Panc1 (cell line): Measurements from ENCODE around the gene TRAPPC6A. TPM values are rescaled to one million over a fixed set of nuclear protein-coding genes. Genes with fewer than 3 reads are reported as not detected.

Experiments
- ATAC-seq: fragments of 200-7000 bp; cut with Tn5 transposase; 2 replicates; pipeline ENCODE4 v1.9.1; 2020; ENCODE audit warnings: mild to moderate bottlenecking, moderate library complexity
- BruUV-seq: library from RNA; stranded (reverse); fragments of 400-500 nt; replicated peaks from 2 replicates; lab custom pipeline; 2021; lab: Mats Ljungman, UMichigan
- CTCF ChIA-PET: fragments of 300-600 bp; sonication (Branson Sonifier 250); formaldehyde crosslinking; loops from one replicate; lab custom pipeline; 2022; ENCODE audit warnings: antibody characterized with exemption; lab: Charles Lee
- POLR2A ChIA-PET: fragments of 300-600 bp; sonication (Branson Sonifier 250); formaldehyde crosslinking; loops from one replicate; lab custom pipeline; 2022; ENCODE audit warnings: antibody characterized with exemption; lab: Charles Lee
- DNase-seq: peaks from one replicate; pipeline ENCODE4 v3.0.0-alpha.2; 2010; ENCODE audit warnings: low read depth, low spot score
- H3K27ac ChIP-seq: 2 replicates; pipeline ENCODE4 v1.5.1; 2011; ENCODE audit warnings: mild to moderate bottlenecking, low read length, inconsistent platforms
- H3K27me3 ChIP-seq: fragments of 200-500 bp; sonication (Bioruptor generic); 2 replicates; pipeline ENCODE4 v1.6.0; 2014; ENCODE audit warnings: low read length, inconsistent platforms; ENCODE audit not compliant: control insufficient read depth, insufficient read depth
- H3K36me3 ChIP-seq: fragments of 200-500 bp; sonication (Bioruptor generic); 2 replicates; pipeline ENCODE4 v1.5.1; 2014; ENCODE audit warnings: inconsistent platforms, mild to moderate bottlenecking, low read length, moderate library complexity; ENCODE audit not compliant: control insufficient read depth, insufficient read depth
- H3K4me1 ChIP-seq: 2 replicates; pipeline ENCODE4 v1.5.1; 2011; ENCODE audit warnings: inconsistent platforms, mild to moderate bottlenecking, low read length, moderate library complexity; ENCODE audit not compliant: control insufficient read depth, insufficient read depth
- H3K4me3 ChIP-seq, 2 experiments: 2 replicates each; pipeline ENCODE4 v1.5.1; 2011 to 2012; ENCODE audit warnings: low read depth in 2 of 2, low read length in 2 of 2, mild to moderate bottlenecking in 2 of 2, inconsistent platforms in 1 of 2, moderate library complexity in 1 of 2
- H3K9me3 ChIP-seq: fragments of 200-500 bp; sonication (Bioruptor generic); 2 replicates; pipeline ENCODE4 v1.5.1; 2014; ENCODE audit warnings: low read depth, mild to moderate bottlenecking, inconsistent platforms, low read length, moderate library complexity; ENCODE audit not compliant: control insufficient read depth, insufficient read depth
- CTCF ChIP-seq: fragments of 450-650 bp; IDR thresholded peaks from 2 replicates; pipeline ENCODE4 v1.5.1; 2017; ENCODE audit warnings: mild to moderate bottlenecking
- POLR2AphosphoS5 ChIP-seq: IDR thresholded peaks from 2 replicates; pipeline ENCODE4 v1.6.1; 2012; ENCODE audit warnings: mild to moderate bottlenecking, low read depth, low read length, moderate library complexity
- REST ChIP-seq, 2 experiments: IDR thresholded peaks; 2 replicates each; pipeline ENCODE4 v1.6.1; 2011 to 2012; ENCODE audit warnings: low read depth in 2 of 2, control low read depth in 1 of 2, low read length in 1 of 2, mild to moderate bottlenecking in 1 of 2, moderate library complexity in 1 of 2; ENCODE audit not compliant: insufficient read depth in 1 of 2
- SIN3A ChIP-seq: IDR thresholded peaks from 2 replicates; pipeline ENCODE4 v1.6.1; 2012; ENCODE audit warnings: low read depth, mild to moderate bottlenecking, low read length, moderate library complexity, borderline replicate concordance; ENCODE audit not compliant: insufficient read depth
- TCF7L2 ChIP-seq: IDR thresholded peaks from 2 replicates; pipeline ENCODE4 v1.6.1; 2011; ENCODE audit warnings: mild to moderate bottlenecking, low read depth, low read length, inconsistent platforms
- in situ Hi-C: cut with HindIII; loops from 2 replicates; pipeline ENCODE4 v1.10.0; 2016; ENCODE audit warnings: low sequenced_read_pairs, low pct_unique_long_range_greater_than_20kb
- intact Hi-C: fragments of 100-400 bp; cut with micrococcal nuclease; formaldehyde crosslinking; loops from one replicate; pipeline ENCODE4 v1.10.0; 2022; ENCODE audit not compliant: unreplicated experiment
- total RNA-seq: library from RNA; stranded (reverse); gene quantifications from one replicate; pipeline ENCODE4 v1.2.1, GENCODE V29; 2021; ENCODE audit not compliant: unreplicated experiment

The TRAPPC6A gene
- total RNA-seq, 1 experiment from 2014 or later: 24.7 TPM

- Histone ChIP-seq H3K4me3 (no peak overlapping the region), H3K4me1 (no peaks in the 10 kb centered on the region), H3K27ac (no peak overlapping the region), H3K9me3 (no peaks in the 10 kb centered on the region), H3K27me3 (no peaks in the 10 kb centered on the region), H3K36me3 (no peaks in the 10 kb centered on the region; the same call in 1 of the 2 replicates)
- DNase-seq (no peak), ATAC-seq (no peak)
- TF ChIP-seq CTCF (no peak), REST (IDR thresholded peaks at IDR 0.05; ENCODE audit: insufficient read depth in 1 of 2, low read depth in 2 of 2, low read length in 1 of 2) (no peak), POLR2AphosphoS5 (no peak), TCF7L2 (no peak), SIN3A (no peak)
- POLR2A ChIA-PET: no interaction called here
- BruUV-seq: no TSS peak
- in situ Hi-C loops (no loop called here), intact Hi-C loops (no loop called here)
- CTCF ChIA-PET: interaction anchor here (0.6 kb wide), 1 partner anchor 51 kb away, joined by 8 read pairs; no protein-coding TSS in a partner anchor
Observed at GRCh38 chr19:45142016-45142725, 35.9 kb downstream of the TRAPPC6A start.

- no peak overlapping the region for H3K4me3 ChIP-seq
- no peaks in the 10 kb centered on the region for H3K36me3 ChIP-seq
- no peaks in the 10 kb centered on the region for H3K4me1 ChIP-seq
- ATAC-seq: no peak
- H3K27me3 ChIP-seq: no peaks in the 10 kb centered on the region
- ChIA-PET POLR2A (no interaction called here), CTCF (no interaction called here)
- in situ Hi-C loops: no loop called here
- no TSS peak for BruUV-seq
- no peak overlapping the region for H3K27ac ChIP-seq
- no peak for TF ChIP-seq TCF7L2
- no peak for TF ChIP-seq SIN3A
- TF ChIP-seq REST (IDR thresholded peaks at IDR 0.05; ENCODE audit: insufficient read depth in 1 of 2, low read depth in 2 of 2, low read length in 1 of 2): no peak
- TF ChIP-seq POLR2AphosphoS5: no peak
- TF ChIP-seq CTCF: no peak
- no peak for DNase-seq
- intact Hi-C loops: no loop called here
- no peaks in the 10 kb centered on the region for H3K9me3 ChIP-seq
Observed at GRCh38 chr19:45141203-45141900, 36.7 kb downstream of the TRAPPC6A start.
